HepG2 (cell line): ENCODE measurements around the gene CLPSL2. TPM values are rescaled to one million over a fixed set of nuclear protein-coding genes. Genes with fewer than 3 reads are reported as not detected.

Experiments
- ARID5B ChIP-seq: IDR thresholded peaks from 2 replicates; pipeline ENCODE4 v1.4.0; 2020; ENCODE audit warnings: mild to moderate bottlenecking, missing genetic modification reagents
- DNMT1 ChIP-seq: sonication (generic); formaldehyde crosslinking; IDR thresholded peaks from 2 replicates; pipeline ENCODE4 v1.5.1; 2020; ENCODE audit warnings: mild to moderate bottlenecking, missing genetic modification reagents
- GATAD1 ChIP-seq: IDR thresholded peaks from 2 replicates; pipeline ENCODE4 v1.6.1; 2016; ENCODE audit warnings: missing genetic modification reagents, missing compliant biosample characterization
- PCBP1 ChIP-seq: fragments of 200-400 bp; formaldehyde crosslinking; IDR thresholded peaks from 2 replicates; pipeline ENCODE4 v1.6.1; 2017; ENCODE audit warnings: mild to moderate bottlenecking, low read depth, low read length, borderline replicate concordance
- REPIN1 ChIP-seq: sonication (generic); formaldehyde crosslinking; IDR thresholded peaks from 2 replicates; pipeline ENCODE4 v1.8.0; 2022; ENCODE audit warnings: missing genetic modification reagents, low read depth, mild to moderate bottlenecking, borderline replicate concordance
- RORA ChIP-seq: sonication (generic); formaldehyde crosslinking; IDR thresholded peaks from 2 replicates; pipeline ENCODE4 v1.5.0; 2020; ENCODE audit warnings: mild to moderate bottlenecking, missing genetic modification reagents, moderate library complexity
- SATB2 ChIP-seq: sonication (generic); formaldehyde crosslinking; IDR thresholded peaks from 2 replicates; pipeline ENCODE4 v1.5.0; 2020; ENCODE audit warnings: missing genetic modification reagents
- ZNF275 ChIP-seq: sonication (generic); formaldehyde crosslinking; IDR thresholded peaks from 2 replicates; pipeline ENCODE4 v1.8.0; 2022; ENCODE audit warnings: missing genetic modification reagents, mild to moderate bottlenecking, inconsistent platforms, borderline replicate concordance
- ZNF644 ChIP-seq: IDR thresholded peaks from 2 replicates; pipeline ENCODE4 v1.6.1; 2016; ENCODE audit warnings: low read depth
- ZSCAN29 ChIP-seq: sonication (generic); formaldehyde crosslinking; conservative IDR thresholded peaks from 2 replicates; pipeline ENCODE4 v1.4.0; 2020; ENCODE audit warnings: mild to moderate bottlenecking, missing genetic modification reagents
- ZXDC ChIP-seq: sonication (generic); formaldehyde crosslinking; IDR thresholded peaks from 2 replicates; pipeline ENCODE4 v1.5.0; 2020; ENCODE audit warnings: mild to moderate bottlenecking, missing genetic modification reagents
- polyA plus RNA-seq, 8 experiments: library from polyadenylated mRNA; depleted of rRNA in 3 of 8; stranded (reverse) in 7 of 8; unstranded in 1 of 8; fragments of >200 nt; fragmentation: Illumina TruSeq in 4 of 8; extraction: Trizol in 4 of 8; gene quantifications; 2 replicates each; pipeline versions ENCODE4 v1.2.1 to v1.2.3, GENCODE V29; 2011 to 2016; ENCODE audit warnings: low read depth in 4 of 8, missing spikeins in 1 of 8, mixed read lengths in 1 of 8; ENCODE audit not compliant: insufficient read depth in 1 of 8
- total RNA-seq, 5 experiments: library from RNA; depleted of rRNA; stranded (reverse); fragments of >200 nt; fragmentation: Illumina TruSeq; extraction: Trizol; gene quantifications; 2 replicates each; pipeline ENCODE4 v1.2.3, GENCODE V29; 2016; ENCODE audit warnings: low read depth in 1 of 5
- TF ChIP-seq, protein P1 (sequence below): sonication (generic); formaldehyde crosslinking; IDR thresholded peaks from 2 replicates; pipeline ENCODE4 v1.4.0; 2020; ENCODE audit warnings: missing genetic modification reagents, mild to moderate bottlenecking, borderline replicate concordance
- TF ChIP-seq, protein P2 (sequence below): sonication (generic); formaldehyde crosslinking; IDR thresholded peaks from 2 replicates; pipeline ENCODE4 v1.4.0; 2020; ENCODE audit warnings: missing genetic modification reagents
- TF ChIP-seq, protein P3 (sequence below): sonication (generic); formaldehyde crosslinking; conservative IDR thresholded peaks from 2 replicates; pipeline ENCODE4 v1.4.0; 2020; ENCODE audit warnings: mild to moderate bottlenecking, missing genetic modification reagents, moderate library complexity

CLPSL2 gene
- total and polyA plus RNA-seq, 2 of the 13 experiments (the other 11 are each of a cell fraction or from before 2014, with no cell fraction given) = not detected

GRCh38 chr6:35731414-35731735 lies 45.0 kb upstream of the CLPSL2 start (continued):
- TF ChIP-seq ZNF275 (no peak), ZXDC (no peak), DNMT1 (no peak), ZSCAN29 (CRISPR knock-in tag) (no peak), PCBP1 (0 out of 2 replicates have a peak, but pooled peaks have one; percentile 49), REPIN1 (peak; percentile 71; the same call in 1 of the 2 replicates), ARID5B (CRISPR knock-in tag) (no peak), RORA (CRISPR knock-in tag) (no peak), SATB2 (no peak), ZNF644 (CRISPR knock-in tag) (no peak), GATAD1 (no peak)
- TF ChIP-seq, protein P1, sequence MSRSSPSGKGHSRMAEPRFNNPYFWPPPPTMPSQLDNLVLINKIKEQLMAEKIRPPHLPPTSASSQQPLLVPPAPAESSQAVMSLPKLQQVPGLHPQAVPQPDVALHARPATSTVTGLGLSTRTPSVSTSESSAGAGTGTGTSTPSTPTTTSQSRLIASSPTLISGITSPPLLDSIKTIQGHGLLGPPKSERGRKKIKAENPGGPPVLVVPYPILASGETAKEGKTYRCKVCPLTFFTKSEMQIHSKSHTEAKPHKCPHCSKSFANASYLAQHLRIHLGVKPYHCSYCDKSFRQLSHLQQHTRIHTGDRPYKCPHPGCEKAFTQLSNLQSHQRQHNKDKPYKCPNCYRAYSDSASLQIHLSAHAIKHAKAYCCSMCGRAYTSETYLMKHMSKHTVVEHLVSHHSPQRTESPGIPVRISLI (CRISPR knock-in tag) = no peak
- TF ChIP-seq, protein P2, sequence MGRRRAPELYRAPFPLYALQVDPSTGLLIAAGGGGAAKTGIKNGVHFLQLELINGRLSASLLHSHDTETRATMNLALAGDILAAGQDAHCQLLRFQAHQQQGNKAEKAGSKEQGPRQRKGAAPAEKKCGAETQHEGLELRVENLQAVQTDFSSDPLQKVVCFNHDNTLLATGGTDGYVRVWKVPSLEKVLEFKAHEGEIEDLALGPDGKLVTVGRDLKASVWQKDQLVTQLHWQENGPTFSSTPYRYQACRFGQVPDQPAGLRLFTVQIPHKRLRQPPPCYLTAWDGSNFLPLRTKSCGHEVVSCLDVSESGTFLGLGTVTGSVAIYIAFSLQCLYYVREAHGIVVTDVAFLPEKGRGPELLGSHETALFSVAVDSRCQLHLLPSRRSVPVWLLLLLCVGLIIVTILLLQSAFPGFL (CRISPR knock-in tag) = no peak
- TF ChIP-seq, protein P3, sequence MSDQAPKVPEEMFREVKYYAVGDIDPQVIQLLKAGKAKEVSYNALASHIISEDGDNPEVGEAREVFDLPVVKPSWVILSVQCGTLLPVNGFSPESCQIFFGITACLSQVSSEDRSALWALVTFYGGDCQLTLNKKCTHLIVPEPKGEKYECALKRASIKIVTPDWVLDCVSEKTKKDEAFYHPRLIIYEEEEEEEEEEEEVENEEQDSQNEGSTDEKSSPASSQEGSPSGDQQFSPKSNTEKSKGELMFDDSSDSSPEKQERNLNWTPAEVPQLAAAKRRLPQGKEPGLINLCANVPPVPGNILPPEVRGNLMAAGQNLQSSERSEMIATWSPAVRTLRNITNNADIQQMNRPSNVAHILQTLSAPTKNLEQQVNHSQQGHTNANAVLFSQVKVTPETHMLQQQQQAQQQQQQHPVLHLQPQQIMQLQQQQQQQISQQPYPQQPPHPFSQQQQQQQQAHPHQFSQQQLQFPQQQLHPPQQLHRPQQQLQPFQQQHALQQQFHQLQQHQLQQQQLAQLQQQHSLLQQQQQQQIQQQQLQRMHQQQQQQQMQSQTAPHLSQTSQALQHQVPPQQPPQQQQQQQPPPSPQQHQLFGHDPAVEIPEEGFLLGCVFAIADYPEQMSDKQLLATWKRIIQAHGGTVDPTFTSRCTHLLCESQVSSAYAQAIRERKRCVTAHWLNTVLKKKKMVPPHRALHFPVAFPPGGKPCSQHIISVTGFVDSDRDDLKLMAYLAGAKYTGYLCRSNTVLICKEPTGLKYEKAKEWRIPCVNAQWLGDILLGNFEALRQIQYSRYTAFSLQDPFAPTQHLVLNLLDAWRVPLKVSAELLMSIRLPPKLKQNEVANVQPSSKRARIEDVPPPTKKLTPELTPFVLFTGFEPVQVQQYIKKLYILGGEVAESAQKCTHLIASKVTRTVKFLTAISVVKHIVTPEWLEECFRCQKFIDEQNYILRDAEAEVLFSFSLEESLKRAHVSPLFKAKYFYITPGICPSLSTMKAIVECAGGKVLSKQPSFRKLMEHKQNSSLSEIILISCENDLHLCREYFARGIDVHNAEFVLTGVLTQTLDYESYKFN (CRISPR knock-in tag) = no peak
